Tibial nerve (tissue), 4 donors: ENCODE results near the gene ATP6V1D. TPM values are rescaled to one million over a fixed set of nuclear protein-coding genes. Genes with fewer than 3 reads are reported as not detected.

Source experiments
- DNase-seq, 2 donors: peaks; one replicate each; pipeline ENCODE4 v3.0.0-alpha.2; 2019; ENCODE audit warnings: low spot score in 2 of 2
- H3K27ac ChIP-seq, 4 donors: fragments of 200-600 bp; sonication (generic) in 3 of 4; one replicate each; pipeline ENCODE4 v1.5.1; 2017 to 2019; ENCODE audit warnings: mild to moderate bottlenecking in 1 of 4
- H3K27me3 ChIP-seq, 2 donors: fragments of 200-600 bp; sonication (generic) in 1 of 2; one replicate each; pipeline versions ENCODE4 v1.5.1 to v1.6.0; 2017 to 2019
- H3K36me3 ChIP-seq, 3 donors: fragments of 200-600 bp; sonication (generic); one replicate each; pipeline ENCODE4 v1.5.1; 2018 to 2019
- H3K4me1 ChIP-seq, 4 donors: fragments of 200-600 bp; sonication (generic) in 3 of 4; one replicate each; pipeline ENCODE4 v1.5.1; 2017 to 2019
- H3K4me3 ChIP-seq, 4 donors: fragments of 200-600 bp; sonication (generic) in 3 of 4; one replicate each; pipeline ENCODE4 v1.5.1; 2017 to 2019; ENCODE audit warnings: mild to moderate bottlenecking in 1 of 4, moderate library complexity in 1 of 4
- H3K9me3 ChIP-seq, 4 donors: fragments of 200-600 bp; sonication (generic) in 3 of 4; one replicate each; pipeline ENCODE4 v1.5.1; 2017 to 2019
- EP300 ChIP-seq, 2 donors: sonication (generic); formaldehyde crosslinking; IDR thresholded peaks; one replicate each; pipeline ENCODE4 v1.6.1; 2017; ENCODE audit warnings: antibody characterized with exemption in 2 of 2, mild to moderate bottlenecking in 1 of 2
- POLR2A ChIP-seq, 2 donors: fragments of 450-650 bp; IDR thresholded peaks; one replicate each; pipeline ENCODE4 v1.6.1; 2017; ENCODE audit warnings: antibody characterized with exemption in 2 of 2, mild to moderate bottlenecking in 2 of 2, moderate library complexity in 2 of 2
- WGBS, 2 donors: methylation state at CpG; one replicate each; pipeline ENCODE4 v1.1.5; 2018; 5-methylcytosine and 5-hydroxymethylcytosine counted together
- total RNA-seq, 4 donors: library from RNA; depleted of rRNA; stranded (reverse); fragments of >200 nt; gene quantifications; one replicate each; pipeline ENCODE4 v1.1.0, GENCODE V29; 2016
- TF ChIP-seq, protein P1 (sequence below), 5 experiments: fragments of 200-600 bp in 3 of 5; fragments of 450-650 bp in 2 of 5; sonication (generic) in 3 of 5; IDR thresholded peaks; one replicate each; pipeline ENCODE4 v1.5.1; 2016 to 2019; ENCODE audit warnings: antibody characterized with exemption in 5 of 5, mild to moderate bottlenecking in 3 of 5, moderate library complexity in 2 of 5

ATP6V1D gene
- total RNA-seq, 4 donors from 2014 or later: 49.6 to 91.5 (median 57.6) TPM

DNA sequence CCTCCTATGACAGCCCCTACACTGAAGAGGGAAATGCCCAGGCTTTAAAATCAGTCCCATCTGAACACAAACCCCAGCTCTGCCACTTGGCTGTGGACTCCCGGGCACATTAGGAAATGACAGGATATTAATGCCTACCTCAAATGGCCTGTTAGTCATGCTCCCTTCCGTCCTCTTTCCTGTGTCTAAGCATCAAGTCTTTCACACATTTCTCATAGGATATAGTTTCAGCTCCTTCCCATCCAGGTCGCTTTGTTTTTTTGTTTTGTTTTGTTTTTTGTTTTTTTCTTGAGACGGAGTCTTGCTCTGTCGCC is 36.2 kb upstream of the ATP6V1D start:
- TF ChIP-seq, protein P1, sequence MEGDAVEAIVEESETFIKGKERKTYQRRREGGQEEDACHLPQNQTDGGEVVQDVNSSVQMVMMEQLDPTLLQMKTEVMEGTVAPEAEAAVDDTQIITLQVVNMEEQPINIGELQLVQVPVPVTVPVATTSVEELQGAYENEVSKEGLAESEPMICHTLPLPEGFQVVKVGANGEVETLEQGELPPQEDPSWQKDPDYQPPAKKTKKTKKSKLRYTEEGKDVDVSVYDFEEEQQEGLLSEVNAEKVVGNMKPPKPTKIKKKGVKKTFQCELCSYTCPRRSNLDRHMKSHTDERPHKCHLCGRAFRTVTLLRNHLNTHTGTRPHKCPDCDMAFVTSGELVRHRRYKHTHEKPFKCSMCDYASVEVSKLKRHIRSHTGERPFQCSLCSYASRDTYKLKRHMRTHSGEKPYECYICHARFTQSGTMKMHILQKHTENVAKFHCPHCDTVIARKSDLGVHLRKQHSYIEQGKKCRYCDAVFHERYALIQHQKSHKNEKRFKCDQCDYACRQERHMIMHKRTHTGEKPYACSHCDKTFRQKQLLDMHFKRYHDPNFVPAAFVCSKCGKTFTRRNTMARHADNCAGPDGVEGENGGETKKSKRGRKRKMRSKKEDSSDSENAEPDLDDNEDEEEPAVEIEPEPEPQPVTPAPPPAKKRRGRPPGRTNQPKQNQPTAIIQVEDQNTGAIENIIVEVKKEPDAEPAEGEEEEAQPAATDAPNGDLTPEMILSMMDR (IDR thresholded peaks at IDR 0.05): no peak
- TF ChIP-seq POLR2A (IDR thresholded peaks at IDR 0.05) (no peak), EP300 (IDR thresholded peaks at IDR 0.05) (no peak)
- Histone ChIP-seq H3K27me3 (no peaks in the 10 kb centered on the region), H3K36me3 (no peaks in the 10 kb centered on the region), H3K4me3 (no peak overlapping the region), H3K9me3 (no peaks in the 10 kb centered on the region), H3K4me1 (no peaks in the 10 kb centered on the region), H3K27ac (no peak overlapping the region)
- WGBS, 2 donors: 80 to 84% methylated on average over 5 of the region's 5 CpGs
- DNase-seq: no peak

DNA sequence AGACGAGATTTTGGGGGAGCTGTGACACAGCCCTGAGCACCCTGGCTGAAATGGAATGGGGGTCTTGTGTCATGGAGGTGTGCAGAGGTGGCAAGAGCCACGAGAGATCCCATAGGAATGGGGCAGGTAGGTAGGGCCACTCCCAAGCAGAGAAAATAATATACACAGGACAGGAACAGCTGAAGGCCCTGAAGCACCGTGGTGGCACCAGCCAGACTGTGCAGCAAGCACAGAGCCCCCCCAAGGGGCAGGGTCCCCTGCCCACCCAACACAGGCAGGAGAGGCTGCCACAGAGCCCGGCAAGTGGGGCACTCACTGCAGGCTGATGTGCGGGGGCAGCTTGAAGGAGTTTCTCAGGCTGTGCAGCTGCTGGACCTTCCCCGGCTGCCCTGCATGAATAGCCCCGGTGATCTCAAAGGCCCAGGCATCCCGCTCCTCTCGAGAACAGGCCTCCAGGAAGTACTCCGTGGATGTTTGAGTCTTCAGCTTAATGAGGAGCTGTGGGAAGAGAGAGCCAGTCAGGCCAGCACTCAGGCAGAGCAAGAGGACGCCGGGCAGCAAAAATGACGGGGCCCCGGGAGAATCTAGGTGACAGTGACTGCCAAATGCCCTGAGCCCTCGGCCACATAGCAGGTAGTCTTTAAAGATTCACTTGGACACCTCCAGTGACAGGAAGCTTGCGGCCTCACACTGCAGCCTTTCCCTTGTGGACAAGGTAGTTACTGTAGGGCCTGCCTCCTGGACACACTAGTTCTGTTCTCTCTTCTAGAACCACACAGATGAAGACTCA is 35.7 kb upstream of the ATP6V1D start:
- no peaks in the 10 kb centered on the region for H3K36me3 ChIP-seq
- no peak overlapping the region for H3K27ac ChIP-seq
- DNase-seq: no peak
- no peaks in the 10 kb centered on the region for H3K4me1 ChIP-seq
- no peaks in the 10 kb centered on the region for H3K27me3 ChIP-seq
- no peaks in the 10 kb centered on the region for H3K9me3 ChIP-seq
- WGBS, 2 donors: 50 to 57% methylated on average over 15 to 16 of the region's 16 CpGs
- H3K4me3 ChIP-seq: no peak overlapping the region
- TF ChIP-seq, protein P1 (IDR thresholded peaks at IDR 0.05): no peak
- no peak for TF ChIP-seq EP300 (IDR thresholded peaks at IDR 0.05)

DNA sequence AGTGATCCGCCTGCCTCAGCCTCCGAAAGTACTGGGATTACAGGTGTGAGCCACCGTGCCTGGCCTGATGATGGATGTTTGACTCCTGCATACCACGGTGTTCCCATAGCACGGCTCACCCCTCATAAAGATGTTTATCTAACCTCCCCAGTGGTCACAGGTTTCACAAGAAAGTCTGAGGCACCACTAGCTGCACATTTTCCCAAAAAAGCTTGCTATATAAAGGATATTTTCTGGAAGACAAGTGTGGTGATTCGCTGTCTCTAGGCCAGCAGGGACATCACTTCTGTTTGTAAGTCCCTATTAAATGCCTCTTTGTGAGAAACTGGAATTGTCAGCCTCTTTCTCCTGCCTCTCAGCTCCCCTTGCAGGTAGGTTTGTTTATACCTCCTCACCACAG is 34.1 kb upstream of the ATP6V1D start:
- Histone ChIP-seq H3K9me3 (no peaks in the 10 kb centered on the region), H3K4me3 (no peak overlapping the region), H3K4me1 (no peaks in the 10 kb centered on the region), H3K36me3 (no peaks in the 10 kb centered on the region), H3K27ac (no peak overlapping the region), H3K27me3 (no peaks in the 10 kb centered on the region)
- no peak for DNase-seq
- no peak for TF ChIP-seq EP300 (IDR thresholded peaks at IDR 0.05)
- TF ChIP-seq, protein P1 (IDR thresholded peaks at IDR 0.05): no peak
- TF ChIP-seq POLR2A (IDR thresholded peaks at IDR 0.05): no peak
- 60 to 64% methylated on average over 6 of the region's 6 CpGs for WGBS, 2 donors

DNA sequence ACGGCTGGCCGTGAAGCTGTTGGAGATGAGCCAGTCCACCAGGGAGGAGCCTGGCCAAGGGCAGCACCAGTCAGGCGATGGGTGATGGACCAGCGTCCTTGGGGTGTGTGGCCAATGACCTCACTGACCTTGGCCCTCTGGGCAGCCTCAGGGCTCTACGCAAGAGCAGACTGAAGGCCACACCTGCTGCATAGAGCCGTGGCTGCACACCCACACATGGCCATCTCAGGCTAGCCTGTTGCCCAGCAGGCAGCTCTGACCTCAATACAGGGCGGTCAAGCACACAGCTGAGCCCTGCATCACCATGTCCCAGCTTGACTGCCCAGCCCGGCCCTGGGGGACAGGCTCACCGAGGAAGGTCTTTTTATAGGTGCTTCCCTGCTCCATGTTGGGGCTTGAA is 33.2 kb upstream of the ATP6V1D start:
- H3K36me3 ChIP-seq: no peaks in the 10 kb centered on the region
- no peaks in the 10 kb centered on the region for H3K9me3 ChIP-seq
- no peak overlapping the region for H3K4me3 ChIP-seq
- no peaks in the 10 kb centered on the region for H3K4me1 ChIP-seq
- DNase-seq: no peak
- 73 to 75% methylated on average over 5 to 9 of the region's 9 CpGs for WGBS, 2 donors
- no peak overlapping the region for H3K27ac ChIP-seq
- no peaks in the 10 kb centered on the region for H3K27me3 ChIP-seq
- TF ChIP-seq POLR2A (IDR thresholded peaks at IDR 0.05) (no peak), EP300 (IDR thresholded peaks at IDR 0.05) (no peak)
- TF ChIP-seq, protein P1 (IDR thresholded peaks at IDR 0.05): no peak

DNA sequence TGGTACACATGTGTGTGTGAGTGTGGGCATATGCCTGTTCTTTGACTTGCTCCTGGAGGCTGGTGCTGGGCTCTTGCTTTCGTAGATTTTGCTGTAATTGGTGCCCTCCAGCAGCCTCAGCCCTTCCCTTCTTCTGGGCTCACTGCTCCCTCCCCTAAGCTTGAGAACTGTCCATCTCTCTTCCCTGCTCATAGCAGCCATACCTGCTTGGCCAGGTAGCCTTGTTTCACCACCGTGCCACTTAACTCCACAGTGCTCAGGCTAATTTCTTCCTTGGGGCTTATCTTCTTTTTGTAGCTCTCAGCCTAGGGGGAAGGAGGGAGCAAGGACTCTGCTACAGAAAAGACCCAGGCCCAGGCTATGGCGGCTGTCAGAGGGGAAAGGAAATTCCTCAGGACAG is 32.5 kb upstream of the ATP6V1D start:
- TF ChIP-seq POLR2A (IDR thresholded peaks at IDR 0.05): no peak
- TF ChIP-seq, protein P1 (IDR thresholded peaks at IDR 0.05): no peak
- no peak for TF ChIP-seq EP300 (IDR thresholded peaks at IDR 0.05)
- H3K4me3 ChIP-seq: no peak overlapping the region
- no peak for DNase-seq
- no peak overlapping the region for H3K27ac ChIP-seq
- no peaks in the 10 kb centered on the region for H3K9me3 ChIP-seq
- H3K36me3 ChIP-seq: peaks cover 0 to under 1% (median 0%) of the 10 kb centered on the region in 3 donors
- 82 to 89% methylated on average over 3 of the region's 3 CpGs for WGBS, 2 donors
- H3K27me3 ChIP-seq: no peaks in the 10 kb centered on the region
- H3K4me1 ChIP-seq: no peaks in the 10 kb centered on the region
